ENCODE measurements around the gene TAPT1.

DNA sequence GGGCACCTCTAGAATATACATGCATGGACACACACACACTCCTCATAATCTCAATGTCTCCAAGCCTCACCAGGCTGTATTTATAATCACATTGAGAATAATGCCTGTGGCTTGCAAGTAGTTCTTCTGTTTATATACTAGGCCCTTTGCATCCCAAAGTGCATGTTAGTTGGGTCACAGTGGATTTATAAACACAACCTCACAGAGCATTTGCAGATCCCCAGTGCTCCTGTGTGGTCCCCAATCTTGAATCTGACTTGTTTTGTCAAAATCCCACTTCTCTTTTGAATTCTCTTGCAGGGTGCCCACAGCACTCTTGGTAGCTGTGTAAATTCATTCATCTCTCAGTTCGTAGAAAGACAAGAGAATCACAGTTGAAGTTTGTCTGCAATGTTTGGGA lies 92.9 kb downstream of the TAPT1 start:
- TF ChIP-seq POLR2A (IDR thresholded peaks at IDR 0.05; ENCODE audit: low read length): no peak
- TF ChIP-seq CTCF (IDR thresholded peaks at IDR 0.05): no peak
- TF ChIP-seq, protein P1, sequence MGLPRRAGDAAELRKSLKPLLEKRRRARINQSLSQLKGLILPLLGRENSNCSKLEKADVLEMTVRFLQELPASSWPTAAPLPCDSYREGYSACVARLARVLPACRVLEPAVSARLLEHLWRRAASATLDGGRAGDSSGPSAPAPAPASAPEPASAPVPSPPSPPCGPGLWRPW (IDR thresholded peaks at IDR 0.05): no peak
- TF ChIP-seq CHD2 (IDR thresholded peaks at IDR 0.05; ENCODE audit: low read length, partially characterized antibody): no peak
- no peak for TF ChIP-seq KDM1A (IDR thresholded peaks at IDR 0.05; ENCODE audit: low read depth)
- TF ChIP-seq POLR2AphosphoS2 (conservative IDR thresholded peaks at IDR 0.05; ENCODE audit: low read length): no peak
- no peak for TF ChIP-seq NFE2L2 (conservative IDR thresholded peaks at IDR 0.05; ENCODE audit: low read length)
- no peak for TF ChIP-seq EP300 (IDR thresholded peaks at IDR 0.05)
- no peak for TF ChIP-seq SMC3 (IDR thresholded peaks at IDR 0.05)

Data from A549 (cell line).